GM19238 (cell line): ENCODE data around the gene DYNC1I1.

Experiments
- DNase-seq: peaks from one replicate; pipeline ENCODE4 v3.0.0; 2011; ENCODE audit warnings: low spot score; ENCODE audit not compliant: insufficient read length

DYNC1I1 gene

GRCh38 chr7:96016735-96017134 lies 244.4 kb downstream of the DYNC1I1 start:
- DNase-seq: no peak

- no peak for DNase-seq
Measured at GRCh38 chr7:96017877-96018276, 245.5 kb downstream of the DYNC1I1 start.

GRCh38 chr7:96021568-96021967 lies 249.2 kb downstream of the DYNC1I1 start:
- no peak for DNase-seq

- no peak for DNase-seq
Measured at GRCh38 chr7:96023387-96023786, 251.0 kb downstream of the DYNC1I1 start.

GRCh38 chr7:96026010-96026409 lies 253.7 kb downstream of the DYNC1I1 start:
- DNase-seq: no peak

GRCh38 chr7:96026611-96027010 lies 254.3 kb downstream of the DYNC1I1 start:
- no peak for DNase-seq

GRCh38 chr7:96028729-96029128 lies 256.4 kb downstream of the DYNC1I1 start:
- DNase-seq: no peak

GRCh38 chr7:96033009-96033598 lies 260.8 kb downstream of the DYNC1I1 start:
- DNase-seq: no peak

GRCh38 chr7:96034940-96035727 lies 262.8 kb downstream of the DYNC1I1 start:
- DNase-seq: no peak

- no peak for DNase-seq
Measured at GRCh38 chr7:96040250-96040772, 268.0 kb downstream of the DYNC1I1 start.

GRCh38 chr7:96041171-96041570 lies 268.8 kb downstream of the DYNC1I1 start:
- DNase-seq: no peak

GRCh38 chr7:96045181-96045580 lies 272.8 kb downstream of the DYNC1I1 start:
- no peak for DNase-seq

- no peak for DNase-seq
Measured at GRCh38 chr7:96045919-96046318, 273.6 kb downstream of the DYNC1I1 start.

- DNase-seq: no peak
Measured at GRCh38 chr7:96052289-96052688, 279.9 kb downstream of the DYNC1I1 start.

- DNase-seq: no peak
Measured at GRCh38 chr7:96052860-96053470, 280.6 kb downstream of the DYNC1I1 start.

GRCh38 chr7:96055717-96056116 lies 283.4 kb downstream of the DYNC1I1 start:
- DNase-seq: no peak

GRCh38 chr7:96059075-96059474 lies 286.7 kb downstream of the DYNC1I1 start:
- no peak for DNase-seq

GRCh38 chr7:96061009-96061408 lies 288.7 kb downstream of the DYNC1I1 start:
- DNase-seq: no peak

- no peak for DNase-seq
Measured at GRCh38 chr7:96061844-96062243, 289.5 kb downstream of the DYNC1I1 start.

GRCh38 chr7:96067321-96067720 lies 295.0 kb downstream of the DYNC1I1 start:
- DNase-seq: no peak

- no peak for DNase-seq
Measured at GRCh38 chr7:96069401-96069800, 297.0 kb downstream of the DYNC1I1 start.

GRCh38 chr7:96074871-96075270 lies 302.5 kb downstream of the DYNC1I1 start:
- DNase-seq: no peak
